GM21786 (cell line): ENCODE results near the gene FABP2.
"Not testable (repeated sequence)": the region's sequence is repeated elsewhere in the genome, so short reads cannot be mapped to it uniquely, and the experiment has no call there.

Source experiments
- ATAC-seq: cut with Tn5 transposase; IDR thresholded peaks from one replicate; pipeline ENCODE4 v1.9.1; 2021; ENCODE audit not compliant: unreplicated experiment

The FABP2 gene

DNA sequence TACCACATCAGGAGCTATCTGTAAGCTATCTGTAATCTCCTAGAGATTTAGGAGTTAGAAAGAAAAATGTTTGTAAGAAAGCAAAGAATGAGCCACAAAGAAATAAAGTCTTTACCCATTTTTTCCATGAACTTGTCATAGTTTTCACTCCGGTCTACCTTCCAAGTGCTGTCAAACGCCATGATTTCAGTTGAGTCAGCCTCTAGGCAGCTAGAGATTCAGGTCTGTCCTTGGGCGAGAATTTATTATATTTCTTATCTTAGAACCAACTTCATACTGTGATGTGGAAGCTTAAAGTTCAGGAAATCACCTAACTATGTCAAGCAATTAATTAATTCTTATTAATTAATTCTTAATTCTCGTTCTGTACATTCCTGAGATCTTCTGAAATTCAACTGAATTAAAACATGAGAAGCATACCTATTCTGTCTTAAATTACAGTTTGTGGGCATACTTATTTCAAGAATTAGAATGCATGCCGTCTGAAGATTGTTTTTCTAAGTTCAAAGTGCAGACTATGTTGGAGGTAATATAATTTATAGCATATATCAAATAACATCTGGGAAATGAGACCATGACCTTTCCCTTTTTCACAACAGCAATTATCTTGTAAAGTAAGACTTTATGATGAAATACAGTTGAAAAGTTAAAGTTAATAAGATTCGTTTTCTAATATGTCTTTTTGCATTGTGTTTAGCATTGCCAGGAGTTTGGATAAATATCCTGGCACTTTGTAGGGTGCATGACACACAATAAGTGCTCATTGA is at the start of gene FABP2:
FABP2 (minus strand) TSS at position 218 of the 767 bp plus-strand sequence; CDS start at position 182, 36 bp downstream.
- ATAC-seq = no peak

DNA sequence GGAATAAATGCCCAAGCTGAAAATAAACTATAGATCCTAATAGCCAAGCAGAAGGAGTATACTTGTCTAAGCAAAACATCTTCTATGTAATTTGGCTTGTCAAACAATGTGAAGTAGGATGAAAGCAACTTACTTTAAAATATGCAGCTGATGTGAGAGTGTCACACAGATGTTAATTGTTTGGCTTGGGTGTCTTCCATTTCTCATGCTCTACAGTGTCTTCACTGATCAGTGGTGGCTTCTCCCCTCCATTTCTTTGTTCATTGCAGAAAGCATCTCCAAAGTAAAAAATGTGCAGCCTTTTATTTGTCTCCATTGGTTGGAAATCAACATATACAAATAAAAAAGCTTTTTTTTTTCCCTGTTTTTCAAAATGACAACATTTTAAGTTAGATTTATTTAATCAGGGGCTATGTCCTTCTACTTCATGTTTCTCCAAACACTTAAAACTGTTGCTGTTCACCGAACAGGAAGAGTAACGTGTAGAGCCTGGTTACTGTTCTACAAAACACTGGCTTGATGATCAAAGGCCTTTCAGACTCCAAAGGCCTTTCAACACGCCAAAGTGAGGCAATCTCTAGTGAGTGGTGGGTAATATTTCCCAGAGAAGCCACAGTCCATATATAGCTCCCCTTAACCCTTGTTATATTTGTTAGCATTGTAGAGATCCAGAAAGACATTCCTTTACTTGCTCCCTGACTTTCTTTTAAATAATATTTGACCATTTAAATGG is 49.2 kb upstream of the FABP2 start:
- ATAC-seq = peak; percentile 22

DNA sequence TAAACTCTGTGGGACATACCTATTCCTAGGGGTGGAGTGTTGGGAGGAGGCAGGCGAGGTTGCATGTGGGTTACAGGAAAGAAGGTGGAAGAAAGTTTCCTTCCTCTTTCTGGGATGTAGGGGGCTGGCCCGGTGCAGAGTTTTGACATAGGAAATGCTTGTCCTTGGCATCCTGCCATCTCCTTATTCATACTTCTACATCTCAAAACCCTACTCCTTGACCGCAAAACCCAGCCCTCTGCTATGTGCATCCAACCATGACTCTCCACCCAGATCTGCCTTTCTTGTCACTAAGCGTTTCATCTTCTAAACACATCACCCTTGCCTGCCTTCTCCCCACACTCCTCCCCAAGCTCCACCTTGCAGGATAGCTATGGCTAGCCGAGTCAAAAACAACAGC is 48.5 kb upstream of the FABP2 start:
- peak; percentile 98 for ATAC-seq

DNA sequence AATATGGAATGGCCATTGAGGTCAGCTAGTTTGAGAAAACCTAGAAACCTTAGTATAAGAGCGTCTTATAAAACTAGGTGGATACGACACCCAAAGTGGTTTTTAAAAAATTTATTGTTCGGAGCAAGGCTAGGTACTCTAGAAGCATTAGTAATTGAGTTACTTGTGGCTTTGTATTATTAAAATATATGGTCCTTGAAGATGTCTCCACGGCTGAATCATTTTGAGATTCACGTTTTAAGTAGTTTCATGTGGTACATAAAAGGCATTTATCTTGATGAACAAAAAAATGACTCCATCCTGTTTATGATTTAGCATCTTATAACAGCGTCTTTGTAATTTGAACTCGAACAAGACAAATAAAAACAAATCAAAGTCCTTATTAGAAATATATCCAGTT is 44.9 kb upstream of the FABP2 start:
- ATAC-seq = not testable (repeated sequence)

GRCh38 chr4:119364203-119364602 is 42.3 kb upstream of the FABP2 start:
- not testable (repeated sequence) for ATAC-seq

DNA sequence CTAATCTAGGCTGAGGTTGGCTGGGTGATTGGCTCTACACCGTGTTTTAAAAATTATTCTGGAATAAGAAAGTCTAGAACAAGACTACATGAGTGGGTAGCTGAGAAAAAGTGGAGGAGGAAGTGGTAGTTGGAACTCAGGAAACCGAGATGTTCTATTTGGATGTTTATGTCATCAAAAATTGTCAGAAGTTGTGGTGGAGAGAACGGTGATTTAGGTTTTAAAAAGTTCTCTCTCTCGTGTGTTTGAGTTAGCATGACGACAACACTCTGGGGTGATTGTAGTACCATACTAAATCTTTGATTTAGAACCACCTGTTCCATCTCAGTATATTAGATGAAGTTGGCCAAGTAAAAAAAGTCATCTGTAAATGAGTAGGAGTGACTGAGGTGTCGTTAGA is 41.4 kb upstream of the FABP2 start:
- not testable (repeated sequence) for ATAC-seq

DNA sequence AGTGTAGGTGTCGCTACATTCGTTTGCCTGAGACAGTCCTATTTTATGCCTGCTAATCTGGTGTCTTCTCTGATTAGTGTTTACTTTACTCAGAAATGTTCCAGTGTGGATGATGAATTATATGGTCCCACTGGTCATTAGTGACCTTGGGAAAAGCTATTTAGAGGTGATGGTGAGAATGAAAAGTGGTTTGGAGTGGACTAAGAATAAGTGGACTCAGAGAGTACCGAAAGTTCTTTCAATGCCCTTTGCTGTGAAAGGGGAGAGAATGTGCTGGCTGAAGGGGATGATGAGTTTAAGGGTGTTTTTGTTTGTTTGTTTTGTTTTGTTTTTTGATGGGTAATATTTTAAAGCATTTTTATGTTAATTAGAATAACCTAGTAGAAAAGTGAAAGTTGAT is 40.5 kb upstream of the FABP2 start:
- not testable (repeated sequence) for ATAC-seq

DNA sequence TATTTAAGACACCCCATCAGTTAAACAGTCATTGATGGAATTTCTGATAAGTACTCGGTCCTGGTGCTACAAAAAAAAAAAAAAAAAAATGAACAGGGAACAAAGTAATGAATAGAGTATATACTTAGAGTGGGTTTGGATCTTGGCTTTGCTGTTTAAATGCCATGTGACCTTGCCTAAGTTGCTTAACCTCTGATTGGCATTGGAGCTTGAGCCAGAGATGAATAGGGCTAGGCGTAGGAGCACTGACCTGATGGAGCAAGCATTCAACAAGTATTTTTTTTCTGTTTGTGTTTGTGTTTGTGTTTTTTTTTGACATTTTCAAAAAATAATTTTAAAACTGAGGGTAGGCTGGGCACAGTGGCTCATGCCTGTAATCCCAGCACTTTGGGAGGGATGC is 37.9 kb upstream of the FABP2 start:
- ATAC-seq = not testable (repeated sequence)

- ATAC-seq = not testable (repeated sequence)
Observed at GRCh38 chr4:119356796-119357195, 34.9 kb upstream of the FABP2 start.

- ATAC-seq = not testable (repeated sequence)
Observed at GRCh38 chr4:119356041-119356440, 34.1 kb upstream of the FABP2 start.

DNA sequence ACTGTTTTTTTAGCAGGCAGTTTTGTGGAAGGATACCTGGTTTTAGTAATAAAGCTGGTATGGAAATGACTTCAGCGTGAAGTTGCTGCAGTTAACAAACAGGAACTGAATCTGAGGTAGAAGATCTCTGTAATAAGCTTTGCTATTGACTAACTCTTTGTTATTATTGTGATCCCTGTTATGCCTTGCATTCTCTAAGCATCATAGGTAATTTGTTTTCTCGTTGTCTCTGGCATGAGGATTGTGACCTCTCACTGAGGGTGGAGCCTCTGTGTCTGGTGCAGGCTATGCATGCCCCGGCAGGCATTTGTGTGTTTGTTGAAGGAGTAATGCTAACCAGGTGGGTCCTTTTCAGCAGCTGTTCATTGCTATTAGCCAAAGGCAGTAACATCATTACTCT is 31.4 kb upstream of the FABP2 start:
- not testable (repeated sequence) for ATAC-seq

DNA sequence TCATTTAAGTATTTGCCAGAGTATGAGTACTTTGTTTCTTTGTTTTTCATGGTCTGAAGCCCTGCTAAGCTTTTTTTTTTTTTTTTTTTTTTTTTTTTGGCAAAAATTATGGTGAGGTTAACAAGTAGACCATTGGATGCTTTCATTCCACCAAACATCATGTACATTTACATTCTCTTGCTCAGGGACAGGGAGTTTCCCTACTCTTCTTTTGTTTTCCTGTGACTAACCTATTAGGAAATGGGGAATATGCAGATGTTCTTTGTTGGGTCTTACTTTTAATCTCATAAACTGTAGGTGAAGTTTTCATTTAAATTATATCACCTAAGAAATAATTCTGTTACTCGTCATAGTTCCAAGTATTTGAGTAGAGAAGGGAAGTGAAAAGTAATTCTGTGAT is 26.2 kb upstream of the FABP2 start:
- ATAC-seq = not testable (repeated sequence)

DNA sequence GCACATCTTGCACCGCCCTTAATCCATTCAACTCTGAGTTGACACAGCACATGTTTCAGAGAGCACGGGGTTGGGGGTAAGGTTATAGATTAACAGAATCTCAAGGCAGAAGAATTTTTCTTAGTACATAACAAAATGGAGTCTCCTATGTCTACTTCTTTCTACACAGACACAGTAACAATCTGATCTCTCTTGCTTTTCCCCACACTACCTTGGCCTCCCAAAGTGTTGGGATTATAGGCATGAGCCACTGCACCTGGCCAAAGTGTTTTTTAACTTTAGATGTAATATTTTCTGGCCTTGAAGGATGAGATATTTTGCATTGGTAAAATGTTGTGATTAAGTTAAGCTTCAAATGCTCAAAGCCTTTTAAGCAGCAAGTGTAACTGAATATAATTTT is 21.4 kb upstream of the FABP2 start:
- not testable (repeated sequence) for ATAC-seq

- ATAC-seq = not testable (repeated sequence)
Observed at GRCh38 chr4:119339895-119340294, 18.0 kb upstream of the FABP2 start.

GRCh38 chr4:119337010-119337409 is 15.1 kb upstream of the FABP2 start:
- ATAC-seq = no peak

DNA sequence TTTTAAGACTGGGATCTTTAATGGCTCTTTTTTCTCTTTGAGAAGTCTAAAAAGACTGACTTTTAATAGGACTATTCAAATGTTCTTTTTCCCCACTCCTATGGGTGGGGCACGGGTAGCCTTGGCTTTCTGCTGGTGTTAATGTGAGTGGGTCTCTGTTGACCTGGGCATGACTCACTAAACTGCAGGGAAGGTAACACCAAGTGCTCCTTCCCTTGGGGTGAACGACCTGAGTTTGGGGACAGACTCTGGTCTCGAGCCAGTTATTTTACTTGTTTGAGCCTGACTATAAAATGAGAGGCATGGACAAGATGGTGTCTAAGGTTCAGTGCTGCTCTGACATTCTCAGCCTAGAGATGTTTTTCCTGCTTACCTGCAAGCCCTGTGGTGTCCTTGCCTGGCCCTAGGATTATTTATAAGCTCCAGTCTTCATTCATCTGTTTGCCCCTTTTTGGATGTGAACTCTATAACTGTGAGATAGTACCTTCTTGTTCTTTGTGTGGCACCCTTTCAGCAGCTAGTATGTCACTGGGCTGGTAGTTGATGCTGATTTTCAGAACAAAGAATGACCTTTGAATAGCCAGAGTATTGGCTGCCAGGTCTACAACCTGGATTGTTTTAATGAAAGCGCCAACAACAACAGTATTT is 14.5 kb upstream of the FABP2 start:
- not testable (repeated sequence) for ATAC-seq

- no peak for ATAC-seq
Observed at GRCh38 chr4:119329835-119330620, 8.1 kb upstream of the FABP2 start.

- ATAC-seq = no peak
Observed at GRCh38 chr4:119328695-119329094, 6.8 kb upstream of the FABP2 start.

- ATAC-seq = no peak
Observed at GRCh38 chr4:119317990-119318389, 3.9 kb downstream of the FABP2 start.

DNA sequence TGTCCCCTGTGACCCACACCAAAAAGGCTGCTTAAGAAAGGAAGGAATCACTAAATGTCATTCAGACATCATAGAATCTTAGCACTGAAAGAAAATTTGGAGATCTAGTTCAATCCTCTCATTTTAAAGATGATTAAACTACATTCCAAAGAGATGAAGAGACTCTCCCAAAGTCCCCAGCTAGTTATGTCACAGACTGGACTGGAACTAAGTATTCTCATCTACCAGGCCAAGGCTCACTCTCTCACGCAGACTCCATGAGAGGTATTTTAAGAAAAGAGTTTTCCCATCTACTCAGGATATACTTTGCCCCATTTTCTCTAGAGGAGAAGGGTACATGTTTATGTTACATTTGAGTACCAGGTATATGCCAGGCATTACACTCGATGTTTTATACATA is 6.9 kb downstream of the FABP2 start:
- ATAC-seq = no peak

GRCh38 chr4:119314356-119314755 is 7.6 kb downstream of the FABP2 start:
- peak; percentile 81 for ATAC-seq
